Loucy (cell line): Measurements from ENCODE around the gene RCL1.
A peak's percentile ranks its signal among the peaks of the same experiment; 100 is the strongest.
"Not testable (repeated sequence)": the region's sequence is repeated elsewhere in the genome, so short reads cannot be mapped to it uniquely, and the experiment has no call there.

Experiments
- H2AFZ ChIP-seq: fragments of 200-600 bp; sonication (generic); 2 replicates; pipeline ENCODE4 v1.6.0; 2016; ENCODE audit warnings: antibody characterized with exemption, mild to moderate bottlenecking, low read length, moderate library complexity
- H3F3A ChIP-seq: fragments of 200-600 bp; 2 replicates; pipeline ENCODE4 v1.6.0; 2016; ENCODE audit warnings: antibody characterized with exemption, low read depth, mild to moderate bottlenecking
- H3K27me3 ChIP-seq: fragments of 200-600 bp; sonication (generic); 2 replicates; pipeline ENCODE4 v1.6.1; 2014; ENCODE audit warnings: low read length, mild to moderate bottlenecking; ENCODE audit not compliant: insufficient read depth, poor library complexity, severe bottlenecking
- H3K36me3 ChIP-seq: fragments of 200-600 bp; sonication (generic); 2 replicates; pipeline ENCODE4 v1.6.1; 2016; ENCODE audit warnings: low read length; ENCODE audit not compliant: insufficient read depth
- H3K4me1 ChIP-seq: fragments of 200-600 bp; sonication (generic); 2 replicates; pipeline ENCODE4 v1.5.1; 2014; ENCODE audit warnings: low read length, mild to moderate bottlenecking; ENCODE audit not compliant: insufficient read depth, poor library complexity, severe bottlenecking
- H3K4me2 ChIP-seq: fragments of 200-600 bp; sonication (generic); 2 replicates; pipeline ENCODE4 v1.6.0; 2014; ENCODE audit warnings: antibody characterized with exemption, low read length, low read depth, mild to moderate bottlenecking; ENCODE audit not compliant: poor library complexity, severe bottlenecking
- H3K4me3 ChIP-seq: fragments of 200-600 bp; sonication (generic); 2 replicates; pipeline ENCODE4 v1.5.1; 2014; ENCODE audit warnings: low read length, mild to moderate bottlenecking, mixed read lengths; ENCODE audit not compliant: poor library complexity, severe bottlenecking
- H3K79me2 ChIP-seq: fragments of 200-600 bp; sonication (generic); 2 replicates; pipeline ENCODE4 v1.6.1; 2014; ENCODE audit warnings: low read length; ENCODE audit not compliant: insufficient read depth
- H3K9ac ChIP-seq: fragments of 200-600 bp; sonication (generic); 2 replicates; pipeline ENCODE4 v1.6.0; 2014; ENCODE audit warnings: mild to moderate bottlenecking, low read depth, low read length, moderate library complexity; ENCODE audit not compliant: poor library complexity, severe bottlenecking
- H3K9me2 ChIP-seq: fragments of 200-600 bp; sonication (generic); replicated peaks from 2 replicates; pipeline ENCODE4 v1.6.1; 2016; ENCODE audit warnings: low read depth, low read length, mixed read lengths
- H3K9me3 ChIP-seq: fragments of 200-600 bp; sonication (generic); 2 replicates; pipeline ENCODE4 v1.6.1; 2014; ENCODE audit warnings: mild to moderate bottlenecking, antibody characterized with exemption, low read length, low read depth; ENCODE audit not compliant: insufficient read depth
- H4K20me1 ChIP-seq: fragments of 200-600 bp; sonication (generic); 2 replicates; pipeline ENCODE4 v1.6.0; 2014; ENCODE audit warnings: antibody characterized with exemption, low read length, mild to moderate bottlenecking; ENCODE audit not compliant: insufficient read depth, poor library complexity, severe bottlenecking
- EZH2phosphoT487 ChIP-seq: fragments of 200-600 bp; IDR thresholded peaks from 2 replicates; pipeline ENCODE4 v1.6.1; 2018; ENCODE audit warnings: antibody characterized with exemption, mild to moderate bottlenecking, moderate library complexity, borderline replicate concordance
- TF ChIP-seq, protein P1 (sequence below): fragments of 200-600 bp; sonication (generic); conservative IDR thresholded peaks from 2 replicates; pipeline ENCODE4 v1.5.1; 2014; ENCODE audit warnings: mild to moderate bottlenecking, antibody characterized with exemption, low read length

RCL1 gene

DNA sequence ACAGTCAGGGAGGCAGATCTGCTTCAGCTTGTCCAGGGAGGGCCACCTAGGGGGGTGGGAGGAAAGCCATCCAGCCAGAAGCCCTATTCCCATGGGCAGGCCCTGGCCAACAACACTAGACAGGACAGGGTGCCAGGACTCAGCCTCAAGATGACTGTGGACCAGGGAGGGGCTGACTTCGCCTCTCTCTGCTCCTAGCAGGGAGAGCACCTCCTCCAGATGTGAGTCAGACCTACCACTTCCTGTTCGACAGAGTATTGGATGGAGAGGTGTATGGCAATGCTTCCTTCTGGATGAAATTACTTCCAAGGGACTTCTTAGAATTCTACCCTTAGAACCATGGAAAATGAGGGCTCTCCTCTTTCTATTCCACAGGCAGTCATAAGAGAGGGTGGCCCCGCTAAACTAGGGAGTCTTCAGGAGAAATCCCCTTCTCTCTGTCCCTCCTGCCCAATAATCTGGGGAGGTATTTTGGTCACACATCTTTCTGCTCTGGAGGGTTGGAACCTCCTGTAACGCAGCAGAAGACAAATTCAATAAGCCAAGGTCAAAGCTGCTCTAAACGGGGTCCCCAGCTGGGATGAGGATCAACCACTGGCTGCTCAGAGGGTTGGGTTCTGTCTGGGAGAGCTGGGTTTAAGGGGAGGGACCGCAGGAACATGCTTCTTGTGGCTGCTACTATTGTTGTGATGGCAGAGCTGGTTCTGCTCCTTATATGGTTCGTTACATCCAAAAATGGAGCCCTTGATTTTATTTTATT lies 23.2 kb upstream of the RCL1 start:
- no peaks in the 10 kb centered on the region for H3K9me3 ChIP-seq
- no peaks in the 10 kb centered on the region for H3K9me2 ChIP-seq
- no peak overlapping the region for H3K4me3 ChIP-seq
- no peaks in the 10 kb centered on the region for H3K27me3 ChIP-seq
- H3K9ac ChIP-seq = no peak overlapping the region
- H3K4me1 ChIP-seq = no peaks in the 10 kb centered on the region
- H2AFZ ChIP-seq = peak overlapping the region; percentile 65
- H3F3A ChIP-seq = no peaks in the 10 kb centered on the region
- H4K20me1 ChIP-seq = no peaks in the 10 kb centered on the region
- TF ChIP-seq, protein P1, sequence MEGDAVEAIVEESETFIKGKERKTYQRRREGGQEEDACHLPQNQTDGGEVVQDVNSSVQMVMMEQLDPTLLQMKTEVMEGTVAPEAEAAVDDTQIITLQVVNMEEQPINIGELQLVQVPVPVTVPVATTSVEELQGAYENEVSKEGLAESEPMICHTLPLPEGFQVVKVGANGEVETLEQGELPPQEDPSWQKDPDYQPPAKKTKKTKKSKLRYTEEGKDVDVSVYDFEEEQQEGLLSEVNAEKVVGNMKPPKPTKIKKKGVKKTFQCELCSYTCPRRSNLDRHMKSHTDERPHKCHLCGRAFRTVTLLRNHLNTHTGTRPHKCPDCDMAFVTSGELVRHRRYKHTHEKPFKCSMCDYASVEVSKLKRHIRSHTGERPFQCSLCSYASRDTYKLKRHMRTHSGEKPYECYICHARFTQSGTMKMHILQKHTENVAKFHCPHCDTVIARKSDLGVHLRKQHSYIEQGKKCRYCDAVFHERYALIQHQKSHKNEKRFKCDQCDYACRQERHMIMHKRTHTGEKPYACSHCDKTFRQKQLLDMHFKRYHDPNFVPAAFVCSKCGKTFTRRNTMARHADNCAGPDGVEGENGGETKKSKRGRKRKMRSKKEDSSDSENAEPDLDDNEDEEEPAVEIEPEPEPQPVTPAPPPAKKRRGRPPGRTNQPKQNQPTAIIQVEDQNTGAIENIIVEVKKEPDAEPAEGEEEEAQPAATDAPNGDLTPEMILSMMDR = no peak
- TF ChIP-seq EZH2phosphoT487 = no peak
- no peaks in the 10 kb centered on the region for H3K36me3 ChIP-seq
- H3K79me2 ChIP-seq = no peaks in the 10 kb centered on the region
- H3K4me2 ChIP-seq = no peak overlapping the region

DNA sequence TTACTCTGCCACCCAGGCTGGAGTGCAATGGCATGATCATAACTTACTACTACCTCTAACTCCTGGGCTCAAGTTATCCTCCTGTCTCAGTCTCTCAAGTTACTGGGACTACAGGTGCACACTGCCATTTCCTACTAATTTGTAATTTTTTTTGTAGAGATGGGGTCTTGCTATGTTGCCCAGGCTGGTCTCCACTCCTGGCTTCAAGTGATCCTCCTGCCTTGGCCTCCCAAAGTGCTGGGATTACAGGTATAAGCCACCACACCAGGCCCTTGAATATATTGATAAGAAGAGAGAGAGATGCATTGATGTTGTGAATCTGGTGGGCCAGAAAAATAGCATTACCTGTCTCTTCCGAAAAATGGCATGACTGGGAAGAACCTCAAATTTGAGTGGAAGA lies 21.0 kb upstream of the RCL1 start:
- H3K4me1 ChIP-seq = no peaks in the 10 kb centered on the region
- no peaks in the 10 kb centered on the region for H3K79me2 ChIP-seq
- H3K4me2 ChIP-seq = no peak overlapping the region
- H3K36me3 ChIP-seq = no peaks in the 10 kb centered on the region
- H3F3A ChIP-seq = no peaks in the 10 kb centered on the region
- no peak overlapping the region for H2AFZ ChIP-seq
- no peaks in the 10 kb centered on the region for H3K9me2 ChIP-seq
- no peaks in the 10 kb centered on the region for H4K20me1 ChIP-seq
- no peaks in the 10 kb centered on the region for H3K27me3 ChIP-seq
- no peaks in the 10 kb centered on the region for H3K9me3 ChIP-seq
- TF ChIP-seq, protein P1 = no peak
- TF ChIP-seq EZH2phosphoT487 = no peak
- no peak overlapping the region for H3K9ac ChIP-seq
- no peak overlapping the region for H3K4me3 ChIP-seq

DNA sequence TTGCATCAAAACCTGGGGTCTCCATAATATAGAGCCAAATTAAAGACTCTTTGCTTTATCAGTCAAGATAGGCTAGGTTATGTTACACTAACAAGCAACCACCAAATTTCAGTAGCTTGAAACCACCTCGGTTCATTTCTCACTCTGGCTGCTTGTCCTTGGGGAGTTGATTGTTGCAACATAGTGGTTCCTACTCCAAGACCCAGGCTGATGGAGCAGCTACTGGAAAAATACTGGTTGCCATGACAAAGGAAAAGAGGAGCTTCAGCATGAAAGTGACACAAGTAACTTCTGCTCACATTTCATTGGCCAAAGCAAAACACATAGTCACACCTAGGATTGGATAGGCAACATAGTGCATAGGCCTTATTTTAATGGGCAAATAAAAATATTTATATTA lies 18.5 kb upstream of the RCL1 start:
- H3K9ac ChIP-seq = no peak overlapping the region
- no peaks in the 10 kb centered on the region for H3K27me3 ChIP-seq

DNA sequence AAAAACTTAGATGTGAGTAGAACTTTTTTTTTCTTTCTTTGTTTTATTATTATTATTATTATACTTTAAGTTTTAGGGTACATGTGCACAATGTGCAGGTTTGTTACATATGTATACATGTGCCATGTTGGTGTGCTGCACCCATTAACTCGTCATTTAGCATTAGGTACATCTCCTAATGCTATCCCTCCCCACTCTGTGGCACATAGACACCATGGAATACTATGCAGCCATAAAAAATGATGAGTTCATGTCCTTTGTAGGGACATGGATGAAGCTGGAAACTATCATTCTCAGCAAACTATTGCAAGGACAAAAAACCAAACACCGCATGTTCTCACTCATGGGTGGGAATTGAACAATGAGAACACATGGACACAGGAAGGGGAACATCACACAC lies 17.8 kb upstream of the RCL1 start:
- H3K9ac ChIP-seq, H3K4me3 ChIP-seq, H3K36me3 ChIP-seq, H2AFZ ChIP-seq, H3K27me3 ChIP-seq, H3K79me2 ChIP-seq, H3K4me1 ChIP-seq, H3F3A ChIP-seq, H3K4me2 ChIP-seq, H4K20me1 ChIP-seq, H3K9me3 ChIP-seq, H3K9me2 ChIP-seq: not testable (repeated sequence)

More for the DNA sequence above, 18.5 kb upstream of the RCL1 start:
- H3K4me3 ChIP-seq = no peak overlapping the region
- TF ChIP-seq, protein P1 = no peak
- no peak for TF ChIP-seq EZH2phosphoT487
- H4K20me1 ChIP-seq = no peaks in the 10 kb centered on the region
- H3K9me2 ChIP-seq = no peaks in the 10 kb centered on the region
- H3K36me3 ChIP-seq = no peaks in the 10 kb centered on the region
- no peak overlapping the region for H2AFZ ChIP-seq
- H3F3A ChIP-seq = no peaks in the 10 kb centered on the region
- no peaks in the 10 kb centered on the region for H3K79me2 ChIP-seq
- H3K4me1 ChIP-seq = no peaks in the 10 kb centered on the region
- H3K9me3 ChIP-seq = no peaks in the 10 kb centered on the region
- H3K4me2 ChIP-seq = no peak overlapping the region
